ENCODE measurements around the gene CSF1R. TPM values are rescaled to one million over a fixed set of nuclear protein-coding genes. Genes with fewer than 3 reads are reported as not detected.

CSF1R gene
- total and polyA plus RNA-seq, 4 donors: 5.4 to 46.2 (median 22.1) TPM

DNA sequence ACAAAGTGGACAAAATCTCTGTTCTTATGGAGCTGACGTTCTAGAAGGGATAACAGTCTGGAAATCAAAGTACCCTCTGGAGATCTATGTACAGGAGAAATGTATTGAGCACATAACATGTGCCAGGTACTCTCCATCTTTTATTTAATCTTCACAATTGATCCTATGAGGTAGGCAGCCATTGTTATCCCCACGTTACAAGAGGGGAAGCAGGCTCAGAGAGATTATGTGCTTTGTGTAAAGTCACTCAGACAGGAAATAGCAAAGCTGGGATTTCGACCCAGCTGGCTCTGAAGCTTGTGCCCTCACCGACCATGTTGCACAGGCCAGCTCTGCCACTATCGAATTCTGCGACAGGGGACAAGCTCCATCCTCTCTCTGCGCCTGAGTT lies 47.8 kb upstream of the CSF1R start:
- TF ChIP-seq FOXA1 (IDR thresholded peaks at IDR 0.05) (no peak), HNF4G (IDR thresholded peaks at IDR 0.05) (no peak), TAF1 (conservative IDR thresholded peaks at IDR 0.05) (no peak), SP1 (IDR thresholded peaks at IDR 0.05) (no peak), RAD21 (IDR thresholded peaks at IDR 0.05) (no peak), HNF4A (conservative IDR thresholded peaks at IDR 0.05) (no peak), NR2F2 (IDR thresholded peaks at IDR 0.05) (no peak), FOXA2 (IDR thresholded peaks at IDR 0.05) (no peak), YY1 (IDR thresholded peaks at IDR 0.05) (no peak), JUND (IDR thresholded peaks at IDR 0.05) (no peak)
- TF ChIP-seq, protein P1, sequence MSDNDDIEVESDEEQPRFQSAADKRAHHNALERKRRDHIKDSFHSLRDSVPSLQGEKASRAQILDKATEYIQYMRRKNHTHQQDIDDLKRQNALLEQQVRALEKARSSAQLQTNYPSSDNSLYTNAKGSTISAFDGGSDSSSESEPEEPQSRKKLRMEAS (IDR thresholded peaks at IDR 0.05): no peak
- TF ChIP-seq, protein P2, sequence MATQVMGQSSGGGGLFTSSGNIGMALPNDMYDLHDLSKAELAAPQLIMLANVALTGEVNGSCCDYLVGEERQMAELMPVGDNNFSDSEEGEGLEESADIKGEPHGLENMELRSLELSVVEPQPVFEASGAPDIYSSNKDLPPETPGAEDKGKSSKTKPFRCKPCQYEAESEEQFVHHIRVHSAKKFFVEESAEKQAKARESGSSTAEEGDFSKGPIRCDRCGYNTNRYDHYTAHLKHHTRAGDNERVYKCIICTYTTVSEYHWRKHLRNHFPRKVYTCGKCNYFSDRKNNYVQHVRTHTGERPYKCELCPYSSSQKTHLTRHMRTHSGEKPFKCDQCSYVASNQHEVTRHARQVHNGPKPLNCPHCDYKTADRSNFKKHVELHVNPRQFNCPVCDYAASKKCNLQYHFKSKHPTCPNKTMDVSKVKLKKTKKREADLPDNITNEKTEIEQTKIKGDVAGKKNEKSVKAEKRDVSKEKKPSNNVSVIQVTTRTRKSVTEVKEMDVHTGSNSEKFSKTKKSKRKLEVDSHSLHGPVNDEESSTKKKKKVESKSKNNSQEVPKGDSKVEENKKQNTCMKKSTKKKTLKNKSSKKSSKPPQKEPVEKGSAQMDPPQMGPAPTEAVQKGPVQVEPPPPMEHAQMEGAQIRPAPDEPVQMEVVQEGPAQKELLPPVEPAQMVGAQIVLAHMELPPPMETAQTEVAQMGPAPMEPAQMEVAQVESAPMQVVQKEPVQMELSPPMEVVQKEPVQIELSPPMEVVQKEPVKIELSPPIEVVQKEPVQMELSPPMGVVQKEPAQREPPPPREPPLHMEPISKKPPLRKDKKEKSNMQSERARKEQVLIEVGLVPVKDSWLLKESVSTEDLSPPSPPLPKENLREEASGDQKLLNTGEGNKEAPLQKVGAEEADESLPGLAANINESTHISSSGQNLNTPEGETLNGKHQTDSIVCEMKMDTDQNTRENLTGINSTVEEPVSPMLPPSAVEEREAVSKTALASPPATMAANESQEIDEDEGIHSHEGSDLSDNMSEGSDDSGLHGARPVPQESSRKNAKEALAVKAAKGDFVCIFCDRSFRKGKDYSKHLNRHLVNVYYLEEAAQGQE (IDR thresholded peaks at IDR 0.05): no peak
- TF ChIP-seq, protein P3, sequence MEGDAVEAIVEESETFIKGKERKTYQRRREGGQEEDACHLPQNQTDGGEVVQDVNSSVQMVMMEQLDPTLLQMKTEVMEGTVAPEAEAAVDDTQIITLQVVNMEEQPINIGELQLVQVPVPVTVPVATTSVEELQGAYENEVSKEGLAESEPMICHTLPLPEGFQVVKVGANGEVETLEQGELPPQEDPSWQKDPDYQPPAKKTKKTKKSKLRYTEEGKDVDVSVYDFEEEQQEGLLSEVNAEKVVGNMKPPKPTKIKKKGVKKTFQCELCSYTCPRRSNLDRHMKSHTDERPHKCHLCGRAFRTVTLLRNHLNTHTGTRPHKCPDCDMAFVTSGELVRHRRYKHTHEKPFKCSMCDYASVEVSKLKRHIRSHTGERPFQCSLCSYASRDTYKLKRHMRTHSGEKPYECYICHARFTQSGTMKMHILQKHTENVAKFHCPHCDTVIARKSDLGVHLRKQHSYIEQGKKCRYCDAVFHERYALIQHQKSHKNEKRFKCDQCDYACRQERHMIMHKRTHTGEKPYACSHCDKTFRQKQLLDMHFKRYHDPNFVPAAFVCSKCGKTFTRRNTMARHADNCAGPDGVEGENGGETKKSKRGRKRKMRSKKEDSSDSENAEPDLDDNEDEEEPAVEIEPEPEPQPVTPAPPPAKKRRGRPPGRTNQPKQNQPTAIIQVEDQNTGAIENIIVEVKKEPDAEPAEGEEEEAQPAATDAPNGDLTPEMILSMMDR (IDR thresholded peaks at IDR 0.05; ENCODE audit: low read depth, low read length, missing input control): no peak
- TF ChIP-seq, protein P4, sequence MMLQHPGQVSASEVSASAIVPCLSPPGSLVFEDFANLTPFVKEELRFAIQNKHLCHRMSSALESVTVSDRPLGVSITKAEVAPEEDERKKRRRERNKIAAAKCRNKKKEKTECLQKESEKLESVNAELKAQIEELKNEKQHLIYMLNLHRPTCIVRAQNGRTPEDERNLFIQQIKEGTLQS (IDR thresholded peaks at IDR 0.05): no peak
- no peaks in the 10 kb centered on the region for H3K27me3 ChIP-seq (ENCODE audit: control insufficient read depth in 4 of 4, insufficient read depth in 4 of 4, low read length in 3 of 4)
- 75% methylated on average over 7 of the region's 7 CpGs for WGBS
- H3K4me1 ChIP-seq (ENCODE audit: control insufficient read depth in 4 of 4, insufficient read depth in 4 of 4, low read length in 3 of 4): peaks cover 14 to 61% (median 49%) of the 10 kb centered on the region in 4 donors
- no peaks in the 10 kb centered on the region for H3K36me3 ChIP-seq (ENCODE audit: control insufficient read depth in 4 of 4, insufficient read depth in 3 of 4, low read depth in 1 of 4, low read length in 3 of 4)
- H3K9ac ChIP-seq (ENCODE audit: low read depth in 1 of 2, low read length in 2 of 2): no peak overlapping the region
- no peak for DNase-seq (ENCODE audit: low spot score)
- no peaks in the 10 kb centered on the region for H3K9me3 ChIP-seq (ENCODE audit: control insufficient read depth in 4 of 4, low read length in 3 of 4)
- peak overlapping the region in 1 of 2 donors; percentile 33 for H3K27ac ChIP-seq (ENCODE audit: low read depth in 1 of 2, low read length in 2 of 2)
- H3K4me3 ChIP-seq (ENCODE audit: low read depth in 1 of 3, low read length in 3 of 3): no peak overlapping the region

DNA sequence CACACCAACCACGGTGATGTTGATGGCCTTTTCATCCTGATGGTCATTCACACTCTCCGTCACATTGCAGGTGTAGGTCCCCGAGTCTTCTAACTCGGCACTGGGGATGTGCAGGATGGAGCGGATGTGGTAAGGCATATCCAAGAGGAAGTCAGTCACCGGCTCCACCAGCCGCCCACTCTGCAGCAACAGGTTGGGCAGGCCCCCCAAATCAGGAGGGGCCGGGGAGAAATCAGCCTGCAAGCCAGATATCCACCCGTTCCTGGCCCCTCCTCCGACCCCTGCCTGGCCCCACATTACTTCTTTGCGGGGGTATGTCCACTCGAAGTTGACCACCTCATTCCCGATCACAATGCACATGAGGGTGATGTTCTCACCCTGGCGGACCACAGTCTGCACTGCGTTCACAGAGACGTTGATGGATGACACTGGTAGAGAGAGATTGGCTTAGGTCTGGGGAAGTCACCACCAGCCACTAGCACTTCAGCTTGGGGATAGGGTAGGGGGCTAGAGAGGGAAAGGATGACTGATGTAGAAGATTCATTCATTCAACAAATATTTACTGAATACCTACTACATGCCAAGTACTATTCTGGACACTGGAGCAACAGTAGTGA lies 47.3 kb upstream of the CSF1R start:
- H3K4me1 ChIP-seq (ENCODE audit: control insufficient read depth in 4 of 4, insufficient read depth in 4 of 4, low read length in 3 of 4): peaks cover 11 to 61% (median 47%) of the 10 kb centered on the region in 4 donors
- H3K27ac ChIP-seq (ENCODE audit: low read depth in 1 of 2, low read length in 2 of 2): no peak overlapping the region
- H3K9me3 ChIP-seq (ENCODE audit: control insufficient read depth in 4 of 4, low read length in 3 of 4): no peaks in the 10 kb centered on the region
- H3K36me3 ChIP-seq (ENCODE audit: control insufficient read depth in 4 of 4, insufficient read depth in 3 of 4, low read depth in 1 of 4, low read length in 3 of 4): no peaks in the 10 kb centered on the region
- DNase-seq (ENCODE audit: low spot score): no peak
- H3K4me3 ChIP-seq (ENCODE audit: low read depth in 1 of 3, low read length in 3 of 3): no peak overlapping the region
- TF ChIP-seq, protein P2 (IDR thresholded peaks at IDR 0.05): no peak
- no peak for TF ChIP-seq JUND (IDR thresholded peaks at IDR 0.05)
- no peak for TF ChIP-seq HNF4G (IDR thresholded peaks at IDR 0.05)
- TF ChIP-seq YY1 (IDR thresholded peaks at IDR 0.05): no peak
- H3K9ac ChIP-seq (ENCODE audit: low read depth in 1 of 2, low read length in 2 of 2): no peak overlapping the region
- no peaks in the 10 kb centered on the region for H3K27me3 ChIP-seq (ENCODE audit: control insufficient read depth in 4 of 4, insufficient read depth in 4 of 4, low read length in 3 of 4)
- 83% methylated on average over 16 of the region's 16 CpGs for WGBS
